Left ventricle myocardium inferior (tissue), 1 donor: ENCODE data around the gene CCR3. TPM values are rescaled to one million over a fixed set of nuclear protein-coding genes. Genes with fewer than 3 reads are reported as not detected.

ENCODE experiments used
- DNase-seq: peaks from one replicate; pipeline ENCODE4 v3.0.0-alpha.2; 2020
- H3K27ac ChIP-seq: fragments of 200-600 bp; replicated peaks from 2 replicates; pipeline ENCODE4 v1.8.0; 2021
- H3K27me3 ChIP-seq: fragments of 200-600 bp; 2 replicates; pipeline ENCODE4 v1.8.0; 2021; ENCODE audit warnings: low read depth
- H3K36me3 ChIP-seq: fragments of 200-600 bp; 2 replicates; pipeline ENCODE4 v1.8.0; 2021
- H3K4me1 ChIP-seq: fragments of 200-600 bp; 2 replicates; pipeline ENCODE4 v1.8.0; 2021
- H3K4me3 ChIP-seq: fragments of 200-600 bp; 2 replicates; pipeline ENCODE4 v1.8.0; 2021; ENCODE audit warnings: mild to moderate bottlenecking, moderate library complexity
- H3K9me3 ChIP-seq: fragments of 200-600 bp; replicated peaks from 2 replicates; pipeline ENCODE4 v1.8.0; 2021
- intact Hi-C: fragments of 100-400 bp; cut with micrococcal nuclease; formaldehyde crosslinking; loops from one replicate; pipeline ENCODE4 v1.11.0; 2022
- total RNA-seq: library from RNA; stranded (reverse); fragmentation: NEBNext Ultra II Directional; extraction: Animal tissue kit (Norgen Biotek cat#: 25700); gene quantifications from one replicate; pipeline ENCODE4 v1.2.1, GENCODE V29; 2021
- TF ChIP-seq, protein P1 (sequence below): fragments of 200-600 bp; IDR thresholded peaks from 2 replicates; pipeline ENCODE4 v1.8.0; 2021; ENCODE audit warnings: antibody characterized with exemption, mild to moderate bottlenecking, borderline replicate concordance
- donor health status: DM: no; HTN: yes; CAD: no; lungs with severe emphysema.

CCR3 gene
- total RNA-seq, 1 donor from 2014 or later, result not detected

GRCh38 chr3:46282041-46282440, 39.8 kb downstream of the CCR3 start:
- H3K27ac ChIP-seq, result no peak overlapping the region
- intact Hi-C loops, result no loop called here
- peaks cover 14% of the 10 kb centered on the region for H3K9me3 ChIP-seq
- H3K4me3 ChIP-seq, result no peak overlapping the region
- no peak for DNase-seq
- H3K4me1 ChIP-seq, result peaks cover 3% of the 10 kb centered on the region
- H3K36me3 ChIP-seq, result no peaks in the 10 kb centered on the region
- no peaks in the 10 kb centered on the region for H3K27me3 ChIP-seq
- TF ChIP-seq, protein P1, sequence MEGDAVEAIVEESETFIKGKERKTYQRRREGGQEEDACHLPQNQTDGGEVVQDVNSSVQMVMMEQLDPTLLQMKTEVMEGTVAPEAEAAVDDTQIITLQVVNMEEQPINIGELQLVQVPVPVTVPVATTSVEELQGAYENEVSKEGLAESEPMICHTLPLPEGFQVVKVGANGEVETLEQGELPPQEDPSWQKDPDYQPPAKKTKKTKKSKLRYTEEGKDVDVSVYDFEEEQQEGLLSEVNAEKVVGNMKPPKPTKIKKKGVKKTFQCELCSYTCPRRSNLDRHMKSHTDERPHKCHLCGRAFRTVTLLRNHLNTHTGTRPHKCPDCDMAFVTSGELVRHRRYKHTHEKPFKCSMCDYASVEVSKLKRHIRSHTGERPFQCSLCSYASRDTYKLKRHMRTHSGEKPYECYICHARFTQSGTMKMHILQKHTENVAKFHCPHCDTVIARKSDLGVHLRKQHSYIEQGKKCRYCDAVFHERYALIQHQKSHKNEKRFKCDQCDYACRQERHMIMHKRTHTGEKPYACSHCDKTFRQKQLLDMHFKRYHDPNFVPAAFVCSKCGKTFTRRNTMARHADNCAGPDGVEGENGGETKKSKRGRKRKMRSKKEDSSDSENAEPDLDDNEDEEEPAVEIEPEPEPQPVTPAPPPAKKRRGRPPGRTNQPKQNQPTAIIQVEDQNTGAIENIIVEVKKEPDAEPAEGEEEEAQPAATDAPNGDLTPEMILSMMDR, result no peak

GRCh38 chr3:46282696-46283095, 40.4 kb downstream of the CCR3 start:
- Histone ChIP-seq H3K27me3 (no peaks in the 10 kb centered on the region), H3K9me3 (peaks cover 14% of the 10 kb centered on the region), H3K4me3 (no peak overlapping the region), H3K4me1 (peaks cover 3% of the 10 kb centered on the region), H3K36me3 (no peaks in the 10 kb centered on the region), H3K27ac (no peak overlapping the region)
- no peak for DNase-seq
- intact Hi-C loops, result no loop called here
- TF ChIP-seq, protein P1, result no peak

DNA sequence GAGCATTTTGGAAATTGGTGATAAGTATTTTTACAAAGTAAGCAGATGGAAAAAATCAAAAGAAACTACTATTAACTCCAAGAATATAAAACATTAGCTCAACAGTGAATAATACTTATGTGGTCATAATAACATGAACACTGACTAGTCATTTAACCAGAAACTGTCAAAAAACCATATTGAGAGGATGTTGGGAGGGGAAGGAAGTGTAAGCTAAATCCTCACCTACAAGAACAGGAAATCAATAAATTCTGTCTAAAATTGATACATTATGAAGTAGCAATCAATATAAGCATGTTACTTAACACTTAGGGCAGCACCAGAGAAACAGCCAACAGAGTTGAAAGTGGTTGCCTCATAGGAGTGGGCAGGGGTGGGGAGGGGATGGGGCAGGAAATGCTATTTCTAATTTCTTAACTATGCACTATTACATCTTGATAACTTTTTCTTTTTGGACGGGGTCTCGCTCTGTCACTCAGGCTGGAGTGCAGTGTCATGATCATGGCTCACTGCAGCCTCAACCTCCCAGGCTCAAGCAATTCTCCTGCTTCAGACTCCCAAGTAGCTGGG, 41.7 kb downstream of the CCR3 start:
- TF ChIP-seq, protein P1, result no peak
- Histone ChIP-seq H3K4me3 (no peak overlapping the region), H3K27ac (no peak overlapping the region), H3K27me3 (no peaks in the 10 kb centered on the region), H3K4me1 (peaks cover 3% of the 10 kb centered on the region), H3K9me3 (peaks cover 8% of the 10 kb centered on the region), H3K36me3 (no peaks in the 10 kb centered on the region)
- intact Hi-C loops, result no loop called here
- DNase-seq, result no peak

GRCh38 chr3:46284981-46285683, 42.9 kb downstream of the CCR3 start:
- intact Hi-C loops, result no loop called here

GRCh38 chr3:46285931-46286619, 43.8 kb downstream of the CCR3 start:
- H3K4me1 ChIP-seq, result peaks cover 3% of the 10 kb centered on the region
- H3K4me3 ChIP-seq, result no peak overlapping the region
- intact Hi-C loops, result no loop called here
- TF ChIP-seq, protein P1, result no peak
- no peaks in the 10 kb centered on the region for H3K36me3 ChIP-seq
- no peak for DNase-seq
- no peaks in the 10 kb centered on the region for H3K9me3 ChIP-seq
- H3K27ac ChIP-seq, result no peak overlapping the region
- no peaks in the 10 kb centered on the region for H3K27me3 ChIP-seq

More at GRCh38 chr3:46284981-46285683, 42.9 kb downstream of the CCR3 start:
- no peaks in the 10 kb centered on the region for H3K27me3 ChIP-seq
- no peak overlapping the region for H3K4me3 ChIP-seq
- TF ChIP-seq, protein P1, result no peak
- no peaks in the 10 kb centered on the region for H3K36me3 ChIP-seq
- H3K9me3 ChIP-seq, result no peaks in the 10 kb centered on the region
- peak; percentile 25 for DNase-seq
- no peak overlapping the region for H3K27ac ChIP-seq
- peaks cover 3% of the 10 kb centered on the region for H3K4me1 ChIP-seq
